Hematopoietic multipotent progenitor cell treated with erythropoietin and hydrocortisone succinate and interleukin-3 and kit ligand, for 15 days (in vitro differentiated cells): ENCODE results near the gene STPG2.
"Not testable (repeated sequence)": the region's sequence is repeated elsewhere in the genome, so short reads cannot be mapped to it uniquely, and the experiment has no call there.

ENCODE experiments used
- DNase-seq: peaks from one replicate; pipeline ENCODE4 v3.0.0-alpha.2; 2015; ENCODE audit warnings: low spot score

The STPG2 gene

DNA sequence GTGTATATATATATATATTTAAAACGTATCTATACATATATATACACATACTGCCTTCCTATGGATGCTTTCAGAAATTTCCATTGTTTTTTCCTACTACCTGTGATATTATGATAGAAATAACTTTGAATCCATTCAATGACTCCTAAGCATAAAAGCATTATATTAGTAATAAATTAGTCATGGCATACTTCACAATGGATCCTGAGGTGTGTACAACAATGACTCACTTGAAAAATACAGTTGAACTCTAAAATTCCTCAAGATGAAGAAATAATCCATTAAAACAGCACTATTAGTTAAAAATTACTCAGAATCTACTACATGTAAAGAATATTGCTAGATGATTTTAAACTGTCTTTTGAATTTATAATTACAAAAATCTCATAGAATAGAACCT, 201.1 kb downstream of the STPG2 start:
- DNase-seq: no peak

DNA sequence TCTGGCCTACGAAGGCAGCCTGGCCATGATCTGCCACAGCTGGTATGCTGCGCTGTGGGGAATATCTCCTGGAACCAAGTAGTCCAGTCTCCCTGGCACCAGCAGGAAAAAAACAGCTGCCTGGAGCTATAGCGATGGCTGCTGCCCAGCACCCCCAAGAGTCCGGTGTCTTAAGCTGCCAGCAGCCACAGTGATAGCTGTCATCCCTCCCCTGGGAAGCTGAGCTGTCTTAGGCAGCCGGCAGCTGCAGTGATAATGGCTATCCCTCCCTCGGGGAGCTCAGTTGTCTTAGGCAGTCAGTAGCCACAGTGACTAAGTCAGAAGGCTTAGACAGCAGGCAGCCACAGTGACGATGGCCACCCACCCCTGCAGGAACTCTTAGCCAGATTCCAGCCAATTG, 205.1 kb downstream of the STPG2 start:
- no peak for DNase-seq

DNA sequence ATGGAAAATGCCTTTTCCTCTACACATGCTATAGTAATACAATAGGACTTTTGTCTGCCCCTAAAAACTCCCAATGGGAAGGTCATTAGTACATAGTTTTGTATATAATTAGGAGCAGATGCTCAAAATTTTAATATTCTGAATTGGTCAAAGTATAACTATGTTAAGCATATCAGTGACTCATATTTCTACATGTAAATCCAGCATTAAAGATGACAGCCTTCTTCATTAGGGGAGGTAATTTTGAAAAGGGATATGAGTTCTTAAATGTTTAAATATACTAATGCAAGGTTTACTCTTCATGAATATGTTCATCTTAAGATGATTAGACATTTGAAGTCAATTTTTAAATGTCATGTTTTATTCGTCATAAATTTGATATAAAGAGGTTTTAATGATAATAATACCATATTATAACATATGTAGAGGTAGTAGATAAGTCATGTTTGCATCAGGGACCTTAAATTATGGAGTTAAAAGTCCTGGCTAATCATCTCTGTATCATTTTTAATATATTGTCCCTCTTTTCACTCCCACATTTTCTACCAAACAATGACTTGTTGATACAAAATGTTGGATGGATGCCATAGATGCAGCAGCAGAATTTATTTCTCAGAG, 218.8 kb downstream of the STPG2 start:
- no peak for DNase-seq

DNA sequence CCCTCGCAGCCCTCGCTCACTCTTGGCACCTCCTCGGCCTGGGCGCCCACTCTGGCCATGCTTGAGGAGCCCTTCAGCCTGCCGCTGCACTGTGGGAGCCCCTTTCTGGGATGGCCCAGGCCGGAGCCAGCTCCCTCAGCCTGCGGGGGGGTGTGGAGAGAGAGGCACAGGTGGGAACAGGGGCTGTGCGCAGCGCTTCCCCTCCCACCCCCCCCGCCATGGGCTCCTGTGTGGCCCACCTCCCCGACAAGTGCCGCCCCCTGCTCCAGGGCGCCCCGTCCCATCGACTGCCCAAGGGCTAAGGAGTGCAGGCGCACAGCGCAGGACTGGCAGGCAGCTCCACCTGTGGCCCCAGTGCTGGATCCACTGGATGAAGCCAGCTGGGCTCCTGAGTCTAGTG, 220.2 kb downstream of the STPG2 start:
- no peak for DNase-seq

DNA sequence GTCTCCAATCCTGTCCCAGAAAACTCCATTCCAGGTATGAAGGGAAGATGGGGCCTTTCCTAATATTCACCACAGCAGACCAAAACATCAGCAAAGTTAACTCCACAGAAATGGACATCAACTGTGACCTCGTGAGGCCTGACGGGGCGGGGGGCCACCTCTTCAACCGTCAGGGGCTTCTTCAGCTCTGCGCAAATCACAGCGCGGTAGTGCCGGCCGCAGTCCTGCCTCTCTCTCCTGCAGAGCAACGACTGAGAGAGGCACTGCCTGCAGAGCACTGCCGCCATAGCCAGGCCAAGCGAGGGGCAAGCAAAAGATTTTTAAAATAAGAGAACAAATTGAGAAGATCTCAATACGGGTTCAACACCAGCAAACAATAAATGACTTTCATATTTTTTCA, 226.2 kb downstream of the STPG2 start:
- no peak for DNase-seq

DNA sequence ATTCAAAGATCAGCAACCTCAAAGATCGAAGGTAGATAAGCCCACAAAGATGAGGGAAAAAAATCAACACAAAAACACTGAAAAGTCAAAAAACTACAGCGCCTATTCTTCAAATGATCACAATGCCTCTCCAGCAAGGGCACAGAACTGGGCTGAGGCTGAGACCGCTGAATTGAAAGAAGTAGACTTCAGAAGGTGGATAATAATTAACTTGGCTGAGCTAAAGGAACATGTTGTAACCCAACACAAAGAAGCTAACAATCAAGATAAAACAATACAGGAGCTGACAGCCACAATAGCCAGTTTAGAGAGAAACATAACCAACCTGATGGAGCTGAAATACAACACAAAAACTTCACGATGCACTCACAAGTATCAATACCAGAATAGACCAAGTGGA, 231.1 kb downstream of the STPG2 start:
- no peak for DNase-seq

DNA sequence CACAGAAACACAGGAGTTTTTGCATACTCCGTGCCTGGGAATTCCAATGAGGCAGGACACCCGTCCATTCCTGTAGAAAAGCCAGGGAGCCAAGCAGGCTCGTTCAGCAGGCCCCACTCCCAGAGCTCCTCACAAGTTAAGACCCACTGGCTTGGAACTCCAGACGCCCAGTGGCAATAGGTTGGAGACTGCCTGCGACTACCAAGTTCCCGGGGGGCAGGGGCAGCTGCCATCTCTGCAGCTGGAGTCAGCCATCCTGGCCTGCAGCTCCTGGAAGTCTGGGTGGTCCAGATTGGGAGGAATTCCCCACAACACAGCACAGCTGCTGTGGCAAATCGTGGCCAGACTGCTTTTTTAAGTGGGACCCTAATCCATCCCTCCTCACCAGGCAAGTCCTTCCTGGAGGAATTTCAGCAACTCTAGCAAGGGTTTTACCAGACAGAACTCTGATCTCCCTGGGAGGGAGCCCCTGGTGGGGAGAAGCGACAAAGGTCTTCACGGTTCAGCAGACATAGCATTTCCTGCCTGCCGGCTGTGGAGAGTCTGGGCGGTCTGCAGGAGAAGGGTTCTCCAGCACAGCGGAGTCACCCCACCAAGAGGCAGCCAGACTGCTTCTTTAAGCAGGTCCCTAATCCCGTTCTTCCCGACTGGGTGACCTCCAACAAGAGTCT, 231.9 kb downstream of the STPG2 start:
- no peak for DNase-seq

DNA sequence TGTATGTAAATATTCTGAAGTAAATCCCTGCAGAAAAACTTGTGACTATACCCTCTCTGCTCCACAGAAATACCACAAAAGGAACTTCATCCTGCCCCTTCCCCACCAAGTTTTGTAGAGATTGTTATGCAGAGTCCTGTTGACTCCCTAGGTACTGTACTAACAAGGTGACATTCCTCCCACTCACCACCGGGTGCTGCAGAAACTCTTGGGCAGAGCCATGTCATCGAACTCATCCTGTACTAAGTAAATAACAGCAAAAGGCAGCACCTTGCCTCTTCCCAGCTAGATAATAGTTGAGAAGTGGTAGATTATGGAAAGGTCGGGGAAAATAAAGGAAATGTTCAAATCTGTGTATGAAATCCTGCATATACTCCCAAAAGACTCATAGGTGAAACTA, 233.3 kb downstream of the STPG2 start:
- DNase-seq: no peak

DNA sequence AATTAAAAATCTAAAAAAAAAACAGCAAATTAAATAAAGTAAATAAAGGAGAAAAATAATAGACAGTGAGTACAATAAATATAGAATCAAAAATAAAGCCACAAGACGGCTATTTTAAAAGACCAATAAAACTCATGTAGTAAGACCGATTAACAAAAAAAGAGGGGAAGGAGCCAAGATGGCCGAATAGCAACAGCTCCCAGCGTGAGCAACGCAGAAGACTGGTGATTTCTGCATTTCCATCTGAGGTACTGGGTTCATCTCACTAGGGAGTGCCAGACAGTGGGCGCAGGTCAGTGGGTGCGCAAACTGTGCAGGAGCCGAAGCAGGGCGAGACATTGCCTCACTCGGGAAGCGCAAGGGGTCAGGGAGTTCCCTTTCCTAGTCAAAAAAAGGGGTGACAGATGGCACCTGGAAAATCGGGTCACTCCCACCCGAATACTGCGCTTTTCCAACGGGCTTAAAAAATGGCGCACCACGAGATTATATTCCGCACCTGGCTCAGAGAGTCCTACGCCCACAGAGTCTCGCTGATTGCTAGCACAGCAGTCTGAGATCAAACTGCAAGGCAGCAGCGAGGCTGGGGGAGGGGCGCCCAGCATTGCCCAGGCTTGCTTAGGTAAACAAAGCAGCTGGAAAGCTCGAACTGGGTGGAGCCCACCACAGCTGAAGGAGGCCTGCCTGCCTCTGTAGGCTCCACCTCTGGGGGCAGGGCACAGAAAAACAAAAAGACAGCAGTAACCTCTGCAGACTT, 239.7 kb downstream of the STPG2 start:
- DNase-seq: not testable (repeated sequence)

DNA sequence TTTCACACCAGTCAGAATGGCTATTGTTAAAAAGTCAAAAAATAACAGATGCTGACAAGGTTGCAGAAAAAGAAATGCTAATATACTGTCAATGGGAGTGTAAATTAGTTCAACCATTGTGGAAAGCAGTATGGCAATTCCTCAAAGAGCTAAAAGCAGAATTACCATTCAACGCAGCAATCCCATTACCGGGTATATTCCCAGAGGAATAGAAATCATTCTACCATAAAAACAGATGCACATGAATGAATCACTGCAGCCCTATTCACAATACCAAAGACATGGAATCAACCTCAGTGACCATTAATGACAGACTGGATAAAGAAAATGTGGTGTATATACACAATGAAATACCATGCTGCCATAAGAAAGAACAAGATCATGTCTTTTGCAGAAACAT, 243.0 kb downstream of the STPG2 start:
- DNase-seq: no peak

DNA sequence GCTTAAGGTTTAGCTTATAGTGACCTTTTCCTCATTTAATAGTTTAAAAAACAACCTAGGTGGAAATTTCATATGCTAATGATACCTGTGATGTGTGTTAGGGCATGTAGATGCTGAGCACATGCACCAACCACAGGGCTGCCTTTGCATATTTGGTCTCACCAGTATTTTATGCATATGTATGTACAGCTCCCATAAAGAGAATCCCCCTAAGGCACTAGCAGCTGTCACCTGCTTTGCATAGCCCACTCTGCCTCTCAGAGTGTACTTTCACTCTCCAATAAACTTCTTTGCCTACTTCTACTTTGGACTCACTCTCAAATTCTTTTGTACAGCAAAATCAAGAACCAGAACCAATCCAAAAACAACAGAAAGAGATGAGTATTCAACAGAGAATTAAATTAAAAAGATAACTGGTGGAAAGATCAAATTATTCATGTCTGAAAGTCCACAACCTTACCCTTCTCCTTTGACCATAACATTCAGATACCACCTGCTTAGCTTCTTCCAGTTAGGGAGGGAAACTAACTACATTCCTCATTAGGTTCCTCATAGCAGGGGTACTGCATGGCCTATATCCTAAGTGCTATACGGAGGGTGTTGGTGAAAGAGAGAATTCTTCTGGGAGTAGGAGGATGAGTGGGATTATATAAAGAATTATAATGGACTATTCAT, 250.5 kb downstream of the STPG2 start:
- no peak for DNase-seq

DNA sequence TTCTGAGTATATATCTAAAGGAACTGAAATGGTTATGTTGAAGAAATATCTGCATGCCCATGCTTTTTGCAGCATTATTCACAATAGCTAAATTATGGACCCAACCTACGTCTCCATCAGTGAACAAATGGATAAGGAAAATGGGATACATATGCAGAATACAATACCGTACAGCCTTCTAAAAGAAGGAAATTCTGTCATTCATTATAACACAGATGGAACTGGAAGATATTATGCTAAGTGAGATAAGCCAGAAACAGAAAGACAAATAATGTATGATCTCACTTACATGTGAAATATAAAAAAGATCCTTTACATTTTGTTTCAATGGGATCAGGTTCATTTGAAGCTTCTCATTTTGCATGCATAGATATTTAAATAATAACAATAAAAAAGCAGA, 263.3 kb downstream of the STPG2 start:
- no peak for DNase-seq

DNA sequence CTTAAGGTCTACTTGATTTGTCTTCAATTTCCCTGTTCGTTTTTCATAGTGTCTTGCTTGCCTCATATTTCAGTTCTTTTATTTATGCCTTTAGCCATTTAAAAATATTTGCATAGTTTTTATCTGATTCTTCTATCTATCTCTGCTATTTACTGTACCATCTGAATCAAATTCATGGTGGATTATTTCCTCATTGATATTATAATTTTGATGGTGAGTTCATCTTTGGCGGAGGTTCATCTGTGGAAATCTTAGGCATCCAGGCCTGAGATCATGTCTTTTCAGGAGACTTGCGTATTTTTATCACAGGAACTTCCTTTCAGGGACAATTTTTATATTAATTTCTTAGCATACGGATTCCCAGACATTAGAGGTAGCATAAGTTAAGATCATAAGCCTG, 275.2 kb downstream of the STPG2 start:
- DNase-seq: no peak

DNA sequence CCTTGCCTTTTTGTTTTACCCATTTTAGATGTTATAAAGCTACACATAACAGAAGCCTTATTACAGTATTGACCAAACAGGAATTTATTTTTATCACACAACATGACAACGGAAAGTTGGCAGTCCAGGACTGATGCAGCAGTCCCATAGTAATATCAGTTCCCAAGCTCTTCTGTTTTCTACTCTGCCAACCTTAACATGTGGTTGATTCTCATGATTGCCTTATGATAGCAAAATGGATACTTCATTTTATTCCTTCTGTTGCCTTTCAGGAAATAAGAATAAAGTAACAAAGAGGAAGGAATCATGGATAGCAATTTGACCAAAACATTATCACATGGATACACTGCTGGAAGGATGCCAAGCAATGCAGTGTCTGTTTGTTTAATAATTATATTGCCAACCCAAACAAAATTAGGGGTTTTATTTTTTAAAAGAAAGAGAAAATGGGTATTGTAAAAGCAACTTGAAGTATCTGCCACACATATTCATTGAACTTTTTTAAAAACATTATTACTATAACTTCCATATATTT, 275.7 kb downstream of the STPG2 start:
- DNase-seq: no peak

DNA sequence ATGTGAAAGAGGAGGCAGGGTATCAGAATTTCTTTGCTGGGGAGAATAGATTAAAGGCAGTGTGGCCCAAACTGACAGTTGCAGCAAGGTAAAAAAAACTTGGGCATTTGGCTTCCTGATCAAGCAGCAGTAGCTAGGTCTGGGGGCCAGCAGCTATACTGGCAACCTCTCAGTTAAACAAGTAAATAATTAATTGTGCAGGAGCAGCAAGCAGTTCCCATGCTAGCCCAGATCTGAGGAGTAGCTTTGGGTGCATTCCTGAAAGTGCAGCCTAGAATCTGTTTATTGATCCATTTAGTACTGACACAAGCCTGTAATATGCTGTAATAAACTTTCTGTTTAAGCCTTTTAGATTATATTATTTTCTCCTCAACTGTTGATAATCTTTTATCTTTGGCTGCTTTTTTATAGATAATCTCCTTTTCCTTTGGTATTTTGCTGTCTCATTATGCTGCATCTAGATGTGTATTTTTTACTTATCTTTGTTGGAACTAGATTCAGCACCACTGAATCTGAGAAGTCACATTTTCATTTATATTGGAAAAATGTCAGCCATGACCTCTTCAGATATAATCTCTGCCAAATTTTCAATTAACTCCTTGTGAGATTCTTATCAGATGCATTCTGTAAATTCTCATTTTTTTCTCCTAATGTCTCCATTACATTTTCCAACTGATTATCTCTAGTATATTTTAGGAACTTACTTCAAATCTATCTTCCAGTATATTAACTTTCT, 276.3 kb downstream of the STPG2 start:
- no peak for DNase-seq

DNA sequence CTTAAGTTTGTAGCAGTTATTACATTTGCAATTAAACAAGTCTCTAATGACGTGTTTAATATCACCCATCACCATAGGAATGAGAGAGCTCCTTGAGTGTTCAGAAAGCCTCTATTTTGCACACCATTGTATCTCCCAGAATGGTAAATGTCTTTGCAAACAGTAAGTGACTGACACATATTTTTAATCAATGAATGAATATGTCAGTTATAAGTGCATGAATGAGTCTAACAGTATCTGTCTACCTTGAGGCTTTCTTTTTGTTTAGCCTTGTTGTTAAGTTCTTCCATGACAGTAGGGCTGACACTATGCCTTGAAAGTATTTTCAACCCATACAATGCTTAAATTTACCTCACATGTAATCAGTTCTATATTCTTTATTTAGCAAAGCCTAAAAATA, 292.2 kb downstream of the STPG2 start:
- DNase-seq: no peak

DNA sequence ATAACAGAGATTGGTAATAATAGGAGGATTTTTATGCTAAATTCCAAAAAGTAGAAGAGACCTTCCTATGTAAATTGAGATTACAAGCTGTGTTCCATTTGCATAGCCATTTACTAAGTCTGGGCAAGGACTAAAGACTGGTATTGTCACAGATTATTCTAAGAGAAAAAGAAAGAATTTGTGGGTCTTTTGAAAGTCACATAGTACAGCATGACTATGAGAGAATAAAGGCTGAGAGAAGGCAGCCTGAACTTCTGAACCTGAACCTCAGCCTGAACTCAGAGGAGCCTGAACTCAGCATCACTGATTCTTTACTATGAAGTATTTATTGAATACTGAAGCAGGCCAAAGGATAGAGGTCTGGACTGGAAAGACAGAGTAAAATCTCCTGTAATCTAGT, 297.5 kb downstream of the STPG2 start:
- no peak for DNase-seq

DNA sequence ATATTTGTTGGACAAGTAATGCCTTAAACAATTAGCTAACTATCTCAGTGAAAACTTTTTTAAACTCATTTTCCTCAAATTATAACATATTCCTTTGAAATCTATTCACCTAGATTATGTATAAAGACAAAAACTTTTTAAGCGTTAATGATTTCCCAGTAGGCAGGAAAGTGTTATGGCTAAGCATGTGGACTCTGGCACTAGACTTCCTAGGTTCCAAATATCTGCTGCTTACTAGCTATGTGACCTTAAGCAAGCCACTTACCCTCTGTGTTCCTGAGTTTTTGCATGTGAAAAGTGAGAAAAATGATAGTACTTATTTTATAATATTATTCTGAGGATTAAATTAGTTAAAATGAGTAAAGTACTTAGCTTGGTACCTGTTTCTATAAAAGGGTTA, 301.8 kb downstream of the STPG2 start:
- DNase-seq: no peak

DNA sequence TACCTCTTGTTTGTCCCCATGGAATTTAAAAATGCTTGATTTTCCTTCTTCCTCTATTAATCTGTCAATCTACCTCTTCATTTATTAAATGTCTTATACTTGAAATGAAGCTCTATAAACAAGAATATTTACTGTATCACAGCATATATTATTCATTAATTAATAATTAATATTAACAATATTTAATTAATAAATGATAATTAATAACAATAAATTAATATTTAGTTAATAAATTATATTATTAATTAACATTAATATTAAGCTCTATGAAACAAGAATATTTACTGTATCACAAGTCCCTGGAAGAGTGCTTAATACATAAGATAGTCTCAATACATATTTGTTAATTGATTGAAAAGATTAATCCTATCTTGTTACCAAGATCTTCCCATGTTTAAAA, 306.6 kb downstream of the STPG2 start:
- DNase-seq: no peak

DNA sequence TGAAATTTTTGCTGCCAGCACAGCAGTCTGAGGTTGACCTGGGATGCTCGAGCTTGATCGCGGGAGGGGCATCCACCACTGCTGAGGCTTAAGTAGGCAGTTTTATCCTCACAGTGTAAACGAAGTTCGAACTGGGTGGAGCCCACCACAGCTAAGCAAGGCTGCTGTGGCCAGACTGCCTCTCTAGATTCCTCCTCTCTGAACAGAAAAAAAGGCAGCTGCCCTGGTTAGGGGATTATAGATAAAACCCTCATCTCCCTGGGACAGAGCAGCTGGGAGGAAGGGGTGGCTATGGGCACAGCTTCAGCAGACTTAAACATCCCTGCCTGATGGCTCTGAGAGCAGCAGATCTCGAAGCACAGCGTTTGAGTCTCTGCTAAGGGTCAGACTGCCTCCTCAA, 314.6 kb downstream of the STPG2 start:
- DNase-seq: no peak

DNA sequence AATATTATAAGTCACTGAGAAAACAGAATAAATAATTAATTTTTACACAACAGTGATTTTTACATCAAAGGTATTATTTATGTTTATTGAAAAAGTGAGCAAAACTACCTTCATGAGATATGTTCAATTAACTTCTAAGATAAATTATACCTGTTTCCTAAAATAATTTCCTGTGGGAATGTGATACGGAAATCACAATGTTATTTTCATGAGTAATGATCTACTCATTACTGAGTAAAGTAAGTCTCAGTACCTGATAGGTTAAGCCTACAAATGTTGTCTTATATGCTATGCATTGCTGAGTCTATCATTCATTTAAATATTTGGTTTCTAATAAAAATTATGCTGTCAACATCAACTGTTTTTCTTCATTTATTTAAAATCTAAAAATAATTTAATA, 324.0 kb downstream of the STPG2 start:
- no peak for DNase-seq

DNA sequence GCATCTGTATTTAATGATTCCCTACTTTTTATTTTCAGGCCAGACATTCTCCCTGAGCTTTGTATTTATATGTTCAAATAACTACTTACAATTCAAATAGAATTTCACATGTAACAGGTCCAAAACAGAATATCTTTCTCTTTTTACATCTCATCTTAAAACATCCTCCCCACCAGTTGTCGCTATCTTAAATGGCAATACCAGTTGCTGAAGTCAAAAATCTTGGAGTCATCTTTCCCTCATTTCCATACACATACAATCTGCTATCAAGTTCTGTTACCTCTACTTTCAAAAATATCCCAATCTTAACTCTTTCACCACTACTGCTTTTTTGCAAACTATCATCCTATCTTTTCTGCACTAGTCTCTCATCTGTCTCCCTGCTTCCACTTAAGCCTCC, 330.5 kb downstream of the STPG2 start:
- DNase-seq: no peak
